Midbrain (tissue), 1 donor: ENCODE data around the gene NDUFS3.
A peak's percentile ranks its signal among the peaks of the same experiment; 100 is the strongest.
"Not testable (repeated sequence)": the region's sequence is repeated elsewhere in the genome, so short reads cannot be mapped to it uniquely, and the experiment has no call there.

Source experiments
- DNase-seq: peaks from one replicate; lab custom pipeline; 2025; lab: John Stamatoyannopoulos, UW

The NDUFS3 gene

DNA sequence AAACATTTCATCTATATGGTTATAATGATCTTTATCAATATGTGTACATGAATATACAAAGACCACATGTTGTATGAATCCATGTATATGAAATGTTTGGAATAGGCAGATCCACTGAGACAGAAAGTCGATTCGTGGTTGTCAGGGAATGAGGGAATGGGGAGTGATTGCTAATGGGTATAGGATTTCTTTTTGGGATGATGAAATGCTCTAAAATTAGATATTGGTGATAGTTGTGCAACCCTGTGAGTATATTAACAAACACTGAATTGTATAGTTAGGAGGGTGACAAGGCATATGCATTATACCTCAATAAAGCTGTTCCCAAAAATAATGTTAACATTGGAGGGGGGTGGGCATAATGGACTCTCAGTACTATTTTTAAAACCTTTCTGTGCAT lies 18.4 kb upstream of the NDUFS3 start:
- DNase-seq = no peak

DNA sequence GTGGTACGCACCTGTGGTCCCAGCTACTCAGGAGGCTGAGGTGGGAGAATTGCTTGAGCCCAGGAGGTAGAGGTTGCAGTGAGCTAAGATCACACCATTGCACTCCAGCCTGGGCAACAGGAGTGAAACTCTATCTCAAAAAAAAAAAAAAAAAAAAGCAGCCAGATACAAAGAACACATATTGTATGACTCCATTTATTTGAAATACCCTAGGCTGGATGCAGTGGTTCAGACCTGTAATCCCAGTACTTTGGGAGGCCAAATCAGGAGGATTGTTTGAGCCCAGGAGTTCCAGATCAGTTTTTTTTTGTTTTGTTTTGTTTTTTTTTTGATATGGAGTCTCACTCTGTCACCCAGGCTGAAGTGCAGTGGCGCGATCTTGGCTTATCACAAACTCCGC lies 16.5 kb upstream of the NDUFS3 start:
- not testable (repeated sequence) for DNase-seq

DNA sequence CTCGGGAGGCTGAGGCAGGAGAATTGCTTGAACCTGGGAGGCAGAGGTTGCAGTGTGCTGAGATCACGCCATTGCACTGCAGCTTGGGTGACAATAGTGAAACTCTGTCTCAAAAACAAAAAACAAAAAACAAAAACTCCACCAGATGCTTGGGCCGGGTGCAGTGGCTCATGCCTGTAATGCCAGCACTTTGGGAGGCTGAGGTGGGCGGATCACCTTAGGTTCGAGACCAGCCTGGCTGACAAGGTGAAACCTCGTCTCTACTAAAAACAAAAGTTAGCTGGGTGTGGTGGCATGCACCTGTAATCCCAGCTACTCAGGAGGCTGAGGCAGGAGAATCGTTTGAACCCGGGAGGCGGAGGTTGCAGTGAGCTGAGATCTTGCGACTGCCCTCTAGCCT lies 14.5 kb upstream of the NDUFS3 start:
- not testable (repeated sequence) for DNase-seq

DNA sequence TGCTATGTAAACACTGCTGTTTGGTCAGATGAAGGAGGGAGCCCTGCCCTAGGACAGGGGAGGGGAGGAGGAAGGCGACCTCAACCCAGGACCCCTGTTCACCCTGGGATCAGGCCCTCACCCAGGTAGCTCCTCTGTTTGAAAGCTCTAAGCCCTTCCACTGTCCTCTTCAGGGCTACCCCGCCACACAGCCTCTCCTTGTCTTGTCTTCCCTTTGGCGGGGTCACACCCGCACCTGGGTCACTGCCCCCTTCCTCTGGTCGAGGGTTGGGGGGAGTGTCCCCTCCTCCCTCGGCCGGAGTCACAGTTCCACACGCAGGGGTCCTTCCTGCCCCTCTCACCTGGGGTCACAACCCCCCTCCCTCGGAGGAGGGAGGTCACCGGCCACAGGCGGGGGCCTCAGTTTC lies 13.9 kb upstream of the NDUFS3 start:
- no peak for DNase-seq

DNA sequence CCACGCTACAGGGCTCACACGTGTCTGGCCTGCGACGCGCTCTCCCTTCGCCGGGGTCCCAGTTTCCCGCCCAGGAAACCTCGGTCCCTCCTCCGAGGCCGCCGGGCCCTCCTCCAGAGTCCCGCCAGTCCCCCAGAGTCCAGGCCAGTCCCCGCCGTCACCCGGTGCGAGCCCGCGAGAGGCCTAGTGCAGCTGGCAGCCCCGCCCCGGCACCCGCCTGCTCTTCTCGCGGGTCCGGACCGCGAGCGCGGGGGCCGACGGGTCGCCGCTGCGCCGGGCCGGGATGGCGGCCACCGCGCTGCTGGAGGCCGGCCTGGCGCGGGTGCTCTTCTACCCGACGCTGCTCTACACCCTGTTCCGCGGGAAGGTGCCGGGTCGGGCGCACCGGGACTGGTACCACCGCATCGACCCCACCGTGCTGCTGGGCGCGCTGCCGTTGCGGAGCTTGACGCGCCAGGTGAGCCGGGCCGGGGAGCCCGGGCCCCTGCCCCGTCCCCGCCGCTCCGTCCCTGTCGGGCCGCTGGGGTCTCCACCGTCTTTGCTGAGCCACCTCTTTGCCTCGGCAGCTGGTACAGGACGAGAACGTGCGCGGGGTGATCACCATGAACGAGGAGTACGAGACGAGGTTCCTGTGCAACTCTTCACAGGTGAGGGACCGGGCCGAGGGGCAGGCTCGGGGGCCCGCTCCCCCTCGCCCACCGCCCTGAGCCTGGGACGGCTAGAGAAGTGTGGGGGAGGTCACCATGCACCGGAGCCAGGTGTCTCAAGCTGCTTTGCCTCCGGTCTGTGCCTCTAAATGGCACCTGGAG lies 13.3 kb upstream of the NDUFS3 start, which contains the start of gene PTPMT1:
Gene PTPMT1, plus strand, starts transcription at position 260 of the 809 bp plus-strand sequence. Its CDS starts 24 bp downstream, at position 284.
- peak; percentile 52 for DNase-seq

DNA sequence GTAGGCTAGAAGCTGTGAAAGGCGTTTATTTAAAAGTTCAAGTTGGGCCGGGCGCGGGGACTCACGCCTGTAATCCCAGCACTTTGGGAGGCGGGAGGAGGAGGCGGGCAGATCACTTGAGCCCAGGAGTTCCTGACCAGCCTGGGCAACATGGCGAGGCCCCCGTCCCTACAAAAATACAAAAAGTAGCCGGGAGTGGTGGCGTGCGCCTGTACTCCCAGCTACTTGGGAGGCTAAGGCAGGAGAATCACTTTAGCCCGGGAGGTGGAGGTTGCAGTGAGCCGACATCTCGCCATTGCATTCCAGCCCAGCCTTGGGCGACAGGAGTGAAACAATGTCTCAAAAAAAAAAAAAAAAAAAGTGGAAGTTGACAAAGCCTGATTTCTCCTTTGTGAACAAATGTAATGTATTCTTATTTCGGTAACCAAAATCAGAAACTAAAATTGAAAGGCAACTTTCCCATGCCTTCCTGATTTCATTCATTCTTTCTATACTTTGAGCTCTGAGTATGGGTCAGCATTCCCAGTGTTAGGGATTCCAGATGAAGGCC lies 12.7 kb upstream of the NDUFS3 start:
- DNase-seq = no peak

DNA sequence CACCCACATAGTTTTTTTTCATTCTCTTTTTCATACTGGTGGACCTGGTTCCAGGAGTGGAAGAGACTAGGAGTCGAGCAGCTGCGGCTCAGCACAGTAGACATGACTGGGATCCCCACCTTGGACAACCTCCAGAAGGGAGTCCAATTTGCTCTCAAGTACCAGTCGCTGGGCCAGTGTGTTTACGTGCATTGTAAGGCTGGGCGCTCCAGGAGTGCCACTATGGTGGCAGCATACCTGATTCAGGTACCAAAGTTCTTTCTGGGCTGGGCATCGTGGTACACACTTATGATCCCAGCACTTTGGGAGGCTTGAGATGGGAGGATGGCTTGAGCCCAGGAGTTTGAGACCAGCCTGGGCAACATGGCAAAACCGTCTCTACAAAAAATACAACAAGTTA lies 9.2 kb upstream of the NDUFS3 start:
- no peak for DNase-seq

DNA sequence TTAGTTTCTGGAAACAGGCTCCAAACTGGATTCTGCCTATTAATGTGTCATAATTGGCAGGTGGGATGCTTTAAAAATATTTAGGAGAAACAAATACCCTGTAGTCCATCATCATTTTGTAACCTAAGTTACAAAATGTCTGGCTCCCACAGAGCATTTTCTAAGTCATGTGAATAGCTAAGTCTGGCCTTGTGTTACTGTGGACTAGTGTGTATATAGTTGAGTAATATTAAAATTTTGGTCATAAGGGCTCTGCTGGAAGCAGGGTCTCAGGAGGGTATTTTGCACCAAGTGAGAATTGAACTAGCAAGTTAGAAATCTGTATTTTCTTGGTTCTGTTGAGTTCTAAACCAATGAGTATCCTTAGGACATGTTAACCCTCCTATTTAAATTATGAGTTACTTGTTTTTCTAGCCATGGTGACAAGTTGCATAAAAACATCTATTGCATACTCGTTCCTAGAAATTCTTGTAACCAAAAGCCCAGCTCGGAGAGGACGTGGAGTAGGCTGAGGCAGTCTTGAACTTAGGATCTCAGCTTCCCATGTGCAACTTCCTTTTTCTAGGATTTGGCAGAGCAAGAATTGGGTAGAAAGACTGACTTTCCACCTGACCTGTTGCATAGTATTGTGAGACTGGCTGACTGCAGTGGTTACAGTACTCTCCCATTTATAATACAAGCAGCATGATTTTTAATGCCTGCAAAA lies 8.1 kb upstream of the NDUFS3 start:
- DNase-seq = no peak

DNA sequence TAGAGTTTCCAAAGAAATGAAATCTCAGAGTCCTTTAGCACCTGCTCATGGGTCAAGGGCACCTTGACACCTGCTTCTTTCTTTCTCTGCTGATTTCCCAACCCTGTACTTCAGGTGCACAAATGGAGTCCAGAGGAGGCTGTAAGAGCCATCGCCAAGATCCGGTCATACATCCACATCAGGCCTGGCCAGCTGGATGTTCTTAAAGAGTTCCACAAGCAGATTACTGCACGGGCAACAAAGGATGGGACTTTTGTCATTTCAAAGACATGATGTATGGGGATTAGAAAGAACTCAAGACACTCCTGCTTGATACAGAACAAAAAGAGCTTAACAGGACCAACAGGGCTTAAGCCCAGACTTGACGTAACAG lies 7.5 kb upstream of the NDUFS3 start:
- no peak for DNase-seq

DNA sequence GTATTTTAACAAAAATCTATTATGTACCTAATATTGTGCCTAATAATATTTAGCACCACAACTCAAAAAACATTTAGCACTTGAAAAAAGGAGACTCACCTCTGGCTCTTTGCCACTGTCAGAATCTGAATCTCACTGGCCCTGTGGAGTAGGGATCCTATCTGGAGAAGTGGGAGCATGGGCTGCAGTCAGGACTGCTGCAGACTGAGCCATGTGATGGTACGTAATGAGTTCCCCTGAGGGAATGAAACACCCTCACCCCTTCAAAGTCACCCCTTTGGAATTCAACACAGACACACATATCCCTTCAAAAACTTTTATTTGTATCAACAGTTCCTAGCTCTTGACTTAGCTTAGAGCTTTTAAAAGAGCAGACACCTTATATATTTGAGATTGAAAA lies 7.0 kb upstream of the NDUFS3 start:
- no peak for DNase-seq

DNA sequence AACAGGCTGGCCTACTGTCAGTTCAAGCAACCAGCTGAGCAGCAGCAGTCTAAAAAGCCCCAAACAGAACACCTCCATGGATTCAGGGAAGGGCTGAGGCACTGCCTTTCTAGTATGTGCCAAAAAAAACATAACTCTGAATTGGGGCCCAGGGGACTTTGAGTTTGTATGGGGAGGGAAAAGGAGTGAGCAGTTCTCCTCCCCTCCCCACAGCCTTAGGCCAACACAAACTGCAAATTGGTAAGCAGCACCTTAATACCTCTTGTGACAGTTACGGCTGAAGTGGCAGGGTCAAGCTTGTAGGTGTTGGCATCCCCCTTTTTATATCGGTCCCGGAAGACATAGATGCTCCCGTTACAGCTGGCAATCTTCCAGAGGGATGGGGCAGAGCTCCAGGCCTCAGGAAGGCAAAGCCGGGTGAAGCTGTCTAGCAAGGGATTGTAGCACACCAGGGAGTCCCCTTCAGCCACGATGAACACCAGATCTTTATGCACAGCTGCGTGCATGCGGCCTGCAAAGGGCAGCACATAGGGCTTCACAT lies 6.1 kb upstream of the NDUFS3 start:
- no peak for DNase-seq

DNA sequence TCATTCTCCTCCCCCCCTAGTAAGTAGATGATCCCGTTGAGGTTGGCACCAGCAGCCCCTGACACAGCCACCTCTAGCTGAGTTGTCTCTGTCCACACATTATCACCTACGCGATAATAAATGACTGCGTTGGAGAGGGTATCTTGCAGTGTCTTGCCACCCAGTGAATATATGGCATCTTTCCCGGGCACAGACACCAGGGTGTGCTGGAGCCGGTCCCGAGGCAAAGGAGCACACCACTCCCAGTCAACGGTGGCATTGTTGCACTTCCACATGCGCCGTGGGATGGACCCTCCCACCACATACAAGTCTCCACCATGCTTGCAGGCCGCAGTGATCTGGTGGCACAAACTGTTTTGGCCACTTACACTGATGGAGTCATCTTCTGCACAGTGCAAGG lies 5.6 kb upstream of the NDUFS3 start:
- no peak for DNase-seq

DNA sequence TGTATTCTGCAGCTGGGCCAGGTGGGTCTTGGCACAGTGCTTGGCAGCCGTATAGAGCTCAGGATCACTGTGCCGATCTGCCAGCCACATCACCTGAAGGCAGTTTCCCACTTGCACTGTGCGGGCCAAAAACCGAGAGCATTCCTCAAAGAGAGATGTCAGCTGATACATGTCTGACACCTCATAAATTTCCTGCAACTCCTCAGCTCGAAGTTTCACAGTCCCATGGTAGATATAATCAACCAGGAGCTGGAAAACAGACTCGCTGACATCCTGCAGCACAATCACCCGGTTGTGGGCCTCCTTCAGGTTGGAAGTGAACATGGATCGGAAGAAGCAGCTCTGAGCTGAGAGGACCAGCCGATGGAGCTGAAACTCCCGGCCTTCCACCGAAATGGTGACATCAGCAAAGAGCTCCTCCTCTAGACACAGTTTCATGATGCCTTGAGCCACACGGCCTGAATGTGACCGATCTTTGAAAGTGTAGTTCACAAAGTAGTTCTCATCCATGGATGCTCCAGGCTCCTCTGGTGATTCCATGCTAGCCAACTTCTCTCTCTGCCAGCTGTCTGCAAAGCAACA lies 1.3 kb upstream of the NDUFS3 start:
- no peak for DNase-seq

DNA sequence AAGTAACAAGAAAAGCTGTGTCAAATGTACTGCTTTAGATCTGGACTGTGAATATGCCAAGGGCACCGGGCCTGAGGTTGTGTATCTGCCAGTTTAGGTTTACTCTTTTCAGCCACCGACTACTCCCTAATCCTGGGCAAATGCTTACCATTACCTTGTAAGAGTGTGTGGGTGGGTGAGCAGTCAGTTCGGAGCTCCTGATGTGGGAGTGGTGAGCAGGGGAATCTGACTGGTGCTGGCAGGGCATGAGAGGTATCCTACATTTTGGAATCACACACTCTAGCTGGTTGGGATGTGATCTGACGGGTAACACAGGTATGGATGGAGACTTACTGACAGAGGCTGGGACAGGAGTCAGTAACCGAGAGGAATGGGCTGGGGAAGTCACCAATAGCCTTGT lies 5.0 kb downstream of the NDUFS3 start:
- no peak for DNase-seq

DNA sequence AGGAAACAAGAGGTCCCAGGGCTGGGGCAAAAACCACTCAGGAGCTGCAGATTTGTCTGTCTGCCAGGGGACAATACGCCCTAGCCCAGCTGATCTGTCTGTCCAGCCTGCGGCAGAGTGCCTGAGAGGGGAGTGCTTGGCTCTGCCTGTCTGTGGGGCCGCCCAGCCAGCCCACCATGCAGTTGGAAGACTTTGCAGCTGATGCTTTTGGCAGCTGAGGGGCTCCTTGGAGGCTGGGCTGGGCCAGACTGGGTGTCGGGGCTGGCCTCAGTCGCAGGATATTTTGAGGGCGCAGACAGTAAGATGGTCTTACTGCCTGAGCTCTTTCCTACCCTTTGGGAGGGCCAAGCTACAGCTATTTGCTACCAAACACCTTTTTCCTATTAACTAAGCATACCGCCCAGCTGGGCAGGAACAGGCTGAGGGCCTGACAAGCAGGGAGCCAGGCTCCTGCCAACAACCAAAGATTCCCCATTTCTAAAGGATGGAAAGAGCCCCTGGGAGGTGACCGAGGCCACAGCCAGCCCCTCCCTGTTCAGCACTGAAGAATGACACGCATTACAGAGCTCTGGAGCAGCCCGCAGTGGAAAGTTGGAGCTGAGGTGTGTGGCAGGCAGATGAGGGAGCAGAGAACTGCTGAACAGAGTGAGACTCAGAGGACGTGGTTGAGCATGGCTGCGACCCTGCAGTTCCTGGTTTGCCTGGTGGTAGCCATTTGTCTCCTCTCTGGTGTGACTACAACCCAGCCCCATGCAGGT lies 7.4 kb downstream of the NDUFS3 start, which contains the start of gene FAM180B:
Gene FAM180B, plus strand, starts transcription at position 581 of the 758 bp plus-strand sequence. Its CDS starts 91 bp downstream, at position 672.
- DNase-seq = no peak

DNA sequence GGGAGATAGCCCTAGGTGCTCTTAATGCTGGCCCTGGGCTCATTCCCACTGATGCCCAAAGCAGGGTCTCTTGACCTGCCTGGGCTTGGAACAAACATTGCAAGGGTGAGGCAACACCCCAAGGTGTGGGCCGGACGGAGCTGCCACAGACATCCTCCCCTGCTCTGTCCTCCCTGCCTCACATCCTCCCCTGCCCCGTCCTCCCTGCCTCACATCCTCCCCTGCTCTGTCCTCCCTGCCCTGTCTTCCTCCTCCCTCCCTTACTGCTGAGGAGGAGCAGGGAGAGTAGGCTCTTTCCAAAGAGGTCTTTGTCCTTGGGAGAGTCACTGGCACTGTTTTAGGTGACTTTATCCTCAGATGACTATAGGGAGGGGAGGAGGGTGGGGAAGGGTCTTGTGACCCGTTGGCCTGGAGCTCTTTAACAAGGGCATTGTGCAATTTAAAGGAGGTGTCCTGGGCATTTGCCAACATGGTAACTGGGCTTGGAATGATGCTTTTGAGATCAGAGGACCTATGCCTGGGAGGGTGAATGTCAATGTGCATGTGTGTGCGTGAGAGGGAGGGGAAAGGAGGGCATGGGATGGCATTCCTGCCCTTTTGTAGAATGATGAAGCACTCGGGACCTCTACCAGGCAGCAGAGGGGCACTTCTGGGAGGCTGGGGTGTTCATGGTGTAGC lies 8.3 kb downstream of the NDUFS3 start:
- DNase-seq = no peak

DNA sequence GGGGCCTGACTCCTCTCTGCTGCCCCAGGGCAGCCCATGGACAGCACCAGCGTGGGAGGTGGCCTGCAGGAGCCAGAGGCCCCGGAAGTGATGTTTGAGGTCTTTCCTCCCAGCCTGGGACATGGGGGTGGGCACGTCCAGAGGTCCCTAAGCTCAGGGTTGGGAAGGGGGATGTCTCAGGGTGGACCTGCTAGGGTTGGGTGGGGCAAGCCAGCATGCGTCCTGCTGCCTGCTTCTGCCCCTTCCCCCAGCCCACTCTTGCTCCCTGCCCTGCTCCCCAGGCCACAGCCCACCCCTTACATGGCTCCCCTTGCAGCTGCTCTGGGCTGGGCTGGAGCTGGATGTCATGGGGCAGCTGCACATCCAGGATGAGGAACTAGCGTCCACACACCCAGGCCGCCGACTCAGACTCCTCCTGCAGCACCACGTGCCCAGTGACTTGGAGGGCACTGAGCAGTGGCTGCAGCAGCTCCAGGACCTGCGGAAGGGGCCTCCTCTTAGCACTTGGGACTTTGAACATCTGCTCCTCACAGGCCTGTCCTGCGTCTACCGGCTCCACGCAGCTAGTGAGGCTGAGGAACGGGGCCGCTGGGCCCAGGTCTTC lies 9.0 kb downstream of the NDUFS3 start:
- DNase-seq = peak; percentile 41

DNA sequence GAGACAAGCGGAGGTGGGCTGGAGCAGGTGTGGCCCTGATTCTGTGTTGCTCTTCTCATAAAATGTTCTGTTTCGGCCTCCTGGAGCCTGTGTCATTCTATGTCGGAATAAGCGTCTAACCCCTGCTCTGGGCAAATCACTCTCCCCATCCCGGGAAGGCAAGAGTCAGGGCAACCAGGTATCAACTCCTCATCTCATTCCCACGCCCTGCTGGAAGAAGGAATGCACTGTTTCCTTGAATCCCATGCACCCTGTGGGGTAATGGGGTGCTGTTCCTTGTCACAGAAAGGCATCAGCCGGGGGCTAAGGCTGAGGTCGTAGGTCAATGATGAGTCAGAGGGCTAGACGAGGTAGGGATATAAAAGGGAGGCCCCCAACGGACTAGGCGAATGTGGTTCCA lies 10.2 kb downstream of the NDUFS3 start:
- DNase-seq = no peak

DNA sequence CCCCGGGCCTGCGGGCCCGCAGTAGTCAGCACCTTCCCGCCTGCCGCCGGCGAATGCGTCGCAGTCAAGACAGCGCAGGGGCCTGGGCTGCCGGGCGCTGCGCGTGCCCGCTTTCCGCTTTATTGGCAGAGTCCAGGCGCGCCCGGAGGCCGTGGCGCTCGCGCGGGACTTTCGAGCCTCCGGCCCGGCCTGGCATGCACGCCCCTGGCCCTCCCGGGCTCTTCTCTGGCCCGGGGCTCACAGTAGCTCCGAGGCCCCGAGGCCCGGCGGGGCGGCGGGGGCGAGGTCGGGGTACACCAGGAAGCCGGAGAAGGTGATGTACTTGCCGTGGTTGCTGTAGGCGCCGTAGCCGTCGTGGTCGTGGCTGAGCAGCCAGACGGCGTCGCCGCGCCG lies 10.7 kb downstream of the NDUFS3 start:
- no peak for DNase-seq

DNA sequence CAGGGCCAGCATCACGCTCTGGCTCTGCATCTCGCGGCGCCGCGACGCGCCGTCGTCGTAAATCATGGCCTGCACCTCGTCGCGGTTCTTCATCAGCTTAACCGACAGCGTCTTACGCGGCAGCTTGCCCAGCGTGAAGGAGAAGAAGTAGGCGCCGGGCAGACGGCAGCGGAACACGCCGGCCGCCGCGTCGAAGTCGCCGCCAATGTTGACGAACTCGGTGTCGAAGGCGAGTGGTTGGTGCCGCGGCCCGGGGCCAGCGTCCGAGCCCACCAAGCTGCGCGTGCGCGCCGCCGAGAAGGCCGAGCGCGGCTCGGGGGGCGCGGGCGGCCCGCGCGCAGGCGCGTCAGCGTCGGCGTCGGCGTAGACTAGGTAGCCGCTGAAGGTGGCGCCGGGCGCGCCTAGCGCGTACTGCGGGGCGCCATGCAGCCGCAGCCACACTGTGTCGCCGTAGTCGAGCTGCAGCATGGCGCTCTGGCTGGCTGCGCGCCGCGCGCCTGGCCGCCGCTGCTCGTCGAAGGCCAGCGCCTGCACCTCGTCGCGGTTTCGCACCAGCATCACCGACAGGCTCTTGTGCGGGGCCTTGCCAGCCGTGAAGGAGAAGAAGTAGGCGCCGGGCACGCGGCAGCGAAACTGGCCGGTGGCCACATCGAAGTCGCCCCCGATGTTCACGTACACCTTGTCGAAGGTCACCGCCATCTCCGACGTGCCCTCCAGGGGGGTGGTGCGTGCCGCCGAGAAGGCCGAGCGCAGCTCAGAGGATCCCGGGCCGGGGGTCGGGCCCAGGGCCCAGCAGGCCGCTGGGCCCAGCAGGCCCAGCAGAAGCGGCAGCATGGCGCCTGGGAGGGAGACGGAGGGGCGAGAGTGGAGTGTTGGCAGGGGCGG lies 11.3 kb downstream of the NDUFS3 start:
- DNase-seq = no peak
